Activated B cell treated with CpG ODN at 0.5 μM for 24 hours (primary cell): ENCODE data around the gene KIF5B. TPM values are rescaled to one million over a fixed set of nuclear protein-coding genes. Genes with fewer than 3 reads are reported as not detected.

ENCODE experiments used
- ATAC-seq: fragments of 200-7000 bp; cut with Tn5 transposase; one replicate; pipeline ENCODE4 v1.10.0; 2021; ENCODE audit warnings: low read depth, mild to moderate bottlenecking, moderate library complexity
- CTCF ChIA-PET: fragments of 350-600 bp; sonication (Branson Sonifier 250); formaldehyde crosslinking; loops from one replicate; lab custom pipeline; 2021; ENCODE audit warnings: antibody characterized with exemption; lab: Charles Lee
- POLR2A ChIA-PET: fragments of 350-600 bp; sonication (Branson Sonifier 250); formaldehyde crosslinking; loops from one replicate; lab custom pipeline; 2021; ENCODE audit warnings: antibody characterized with exemption; lab: Charles Lee
- DNase-seq: peaks from one replicate; pipeline ENCODE4 v3.0.0; 2022
- H3K27ac Mint-ChIP-seq: one replicate; pipeline ENCODE4 v1.8.0; 2020; ENCODE audit warnings: mixed read lengths
- H3K27me3 Mint-ChIP-seq: one replicate; pipeline ENCODE4 v1.8.0; 2021; ENCODE audit warnings: mixed read lengths
- H3K36me3 Mint-ChIP-seq: one replicate; pipeline ENCODE4 v1.8.0; 2021; ENCODE audit warnings: low read depth, mixed read lengths
- H3K4me1 Mint-ChIP-seq: one replicate; pipeline ENCODE4 v1.8.0; 2021; ENCODE audit warnings: mixed read lengths
- H3K4me3 Mint-ChIP-seq: one replicate; pipeline ENCODE4 v1.8.0; 2020; ENCODE audit warnings: mild to moderate bottlenecking, mixed read lengths
- H3K9me3 Mint-ChIP-seq: one replicate; pipeline ENCODE4 v1.8.0; 2020; ENCODE audit warnings: mixed read lengths
- CTCF ChIP-seq: fragments of 200-600 bp; IDR thresholded peaks from one replicate; pipeline ENCODE4 v1.8.0; 2022; ENCODE audit warnings: antibody characterized with exemption, mild to moderate bottlenecking
- intact Hi-C: fragments of 100-400 bp; cut with micrococcal nuclease; formaldehyde crosslinking; loops from one replicate; pipeline ENCODE4 v1.15.1; 2024
- total RNA-seq: library from RNA; stranded (reverse); gene quantifications from 2 replicates; pipeline ENCODE4 v1.2.3, GENCODE V29; 2022

KIF5B gene
- total RNA-seq, 1 donor from 2014 or later: 45.0 TPM

- ATAC-seq: no peak
- TF ChIP-seq CTCF: no peak
- H3K27ac Mint-ChIP-seq: no peak overlapping the region
- no peaks in the 10 kb centered on the region for H3K9me3 Mint-ChIP-seq
- no peaks in the 10 kb centered on the region for H3K27me3 Mint-ChIP-seq
- ChIA-PET POLR2A (no interaction called here), CTCF (no interaction called here)
- H3K36me3 Mint-ChIP-seq: peaks cover 75% of the 10 kb centered on the region
- intact Hi-C loops: no loop called here
- H3K4me3 Mint-ChIP-seq: no peak overlapping the region
- DNase-seq: no peak
- peaks cover 6% of the 10 kb centered on the region for H3K4me1 Mint-ChIP-seq
Observed at GRCh38 chr10:32036922-32037321, 19.3 kb downstream of the KIF5B start.

- peaks cover 83% of the 10 kb centered on the region for H3K36me3 Mint-ChIP-seq
- H3K4me3 Mint-ChIP-seq: no peak overlapping the region
- H3K9me3 Mint-ChIP-seq: no peaks in the 10 kb centered on the region
- no peak for ATAC-seq
- ChIA-PET POLR2A (no interaction called here), CTCF (no interaction called here)
- H3K4me1 Mint-ChIP-seq: no peaks in the 10 kb centered on the region
- DNase-seq: no peak
- TF ChIP-seq CTCF: no peak
- no peak overlapping the region for H3K27ac Mint-ChIP-seq
- H3K27me3 Mint-ChIP-seq: no peaks in the 10 kb centered on the region
- intact Hi-C loops: no loop called here
Observed at GRCh38 chr10:32035038-32035437, 21.2 kb downstream of the KIF5B start.

- peaks cover 90% of the 10 kb centered on the region for H3K36me3 Mint-ChIP-seq
Observed at GRCh38 chr10:32033171-32033570, 23.1 kb downstream of the KIF5B start.

GRCh38 chr10:32031920-32032319, 24.3 kb downstream of the KIF5B start:
- TF ChIP-seq CTCF: no peak
- Mint-ChIP-seq H3K9me3 (no peaks in the 10 kb centered on the region), H3K4me3 (no peak overlapping the region), H3K27me3 (no peaks in the 10 kb centered on the region), H3K36me3 (peaks cover 90% of the 10 kb centered on the region), H3K27ac (no peak overlapping the region), H3K4me1 (no peaks in the 10 kb centered on the region)
- CTCF ChIA-PET: no interaction called here
- intact Hi-C loops: no loop called here
- POLR2A ChIA-PET: no interaction called here
- DNase-seq (no peak), ATAC-seq (no peak)

More at GRCh38 chr10:32033171-32033570, 23.1 kb downstream of the KIF5B start:
- intact Hi-C loops: loop anchor here (1.0 kb wide), 1 partner anchor 8 kb away; no protein-coding TSS in a partner anchor
- Mint-ChIP-seq H3K27me3 (no peaks in the 10 kb centered on the region), H3K27ac (no peak overlapping the region), H3K4me1 (no peaks in the 10 kb centered on the region), H3K9me3 (no peaks in the 10 kb centered on the region), H3K4me3 (no peak overlapping the region)
- no peak for ATAC-seq
- POLR2A ChIA-PET: no interaction called here
- no peak for DNase-seq
- CTCF ChIA-PET: no interaction called here
- TF ChIP-seq CTCF: no peak

GRCh38 chr10:32031424-32031823, 24.8 kb downstream of the KIF5B start:
- DNase-seq: no peak
- Mint-ChIP-seq H3K27ac (no peak overlapping the region), H3K4me3 (no peak overlapping the region), H3K4me1 (no peaks in the 10 kb centered on the region), H3K27me3 (no peaks in the 10 kb centered on the region), H3K9me3 (no peaks in the 10 kb centered on the region), H3K36me3 (peaks cover 88% of the 10 kb centered on the region)
- no peak for TF ChIP-seq CTCF
- POLR2A ChIA-PET: no interaction called here
- no peak for ATAC-seq
- intact Hi-C loops: no loop called here
- CTCF ChIA-PET: no interaction called here
